GM18526 (cell line): ENCODE data around the gene DOCK2.

Experiments
- POLR2A ChIP-seq: IDR thresholded peaks from 3 replicates; pipeline ENCODE4 v1.6.1; 2011; ENCODE audit not compliant: insufficient read length; ENCODE audit errors: extremely low read depth

Gene DOCK2

DNA sequence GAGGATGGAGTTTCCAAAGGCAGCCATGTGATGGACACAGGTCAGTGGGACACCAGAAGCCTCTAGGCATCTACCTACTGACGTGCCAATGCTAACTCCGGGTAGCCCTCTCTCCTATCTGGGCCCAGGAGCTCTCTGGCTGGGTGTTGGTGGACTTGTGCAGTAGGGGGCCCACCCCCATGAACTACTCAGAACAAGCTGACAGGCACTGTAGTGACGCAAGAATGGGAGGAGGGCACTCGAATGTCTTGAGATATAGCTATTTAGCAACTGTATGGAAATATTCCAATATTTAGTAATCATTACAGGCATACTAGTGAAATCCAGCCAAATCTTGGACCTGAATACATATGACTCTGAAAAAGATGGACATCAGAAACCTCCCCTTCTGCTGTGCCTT is 5.7 kb upstream of the DOCK2 start:
- TF ChIP-seq POLR2A = no peak

- no peak for TF ChIP-seq POLR2A
Observed at GRCh38 chr5:169632946-169633345, 4.1 kb upstream of the DOCK2 start.

DNA sequence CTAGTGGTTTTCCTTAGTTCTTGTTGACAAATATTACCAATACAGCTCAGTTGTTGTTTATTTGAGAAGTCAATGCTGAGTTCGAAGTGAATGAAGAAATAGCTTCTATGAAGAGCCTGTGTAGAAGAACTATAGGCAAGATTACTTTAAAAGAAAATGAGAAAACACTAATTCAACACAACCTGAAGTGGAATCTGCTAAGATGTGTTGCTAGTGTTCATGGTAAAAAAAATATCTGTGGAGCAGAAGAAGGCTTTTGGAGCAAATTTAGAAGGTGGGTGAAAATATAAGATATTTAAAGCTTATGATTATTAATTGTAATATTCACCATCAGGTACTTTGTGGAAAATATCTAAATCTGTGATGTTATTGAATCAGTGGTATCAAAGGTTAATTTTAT is 2.5 kb upstream of the DOCK2 start:
- no peak for TF ChIP-seq POLR2A

GRCh38 chr5:169635936-169636335 is 1.1 kb upstream of the DOCK2 start:
- no peak for TF ChIP-seq POLR2A

GRCh38 chr5:169636477-169637084 is 494 bp upstream of the DOCK2 start:
- no peak for TF ChIP-seq POLR2A

- TF ChIP-seq POLR2A = peak; percentile 63
Observed at GRCh38 chr5:169637549-169638121, 560 bp downstream of the DOCK2 start.

GRCh38 chr5:169641253-169641652 is 4.2 kb downstream of the DOCK2 start:
- no peak for TF ChIP-seq POLR2A

DNA sequence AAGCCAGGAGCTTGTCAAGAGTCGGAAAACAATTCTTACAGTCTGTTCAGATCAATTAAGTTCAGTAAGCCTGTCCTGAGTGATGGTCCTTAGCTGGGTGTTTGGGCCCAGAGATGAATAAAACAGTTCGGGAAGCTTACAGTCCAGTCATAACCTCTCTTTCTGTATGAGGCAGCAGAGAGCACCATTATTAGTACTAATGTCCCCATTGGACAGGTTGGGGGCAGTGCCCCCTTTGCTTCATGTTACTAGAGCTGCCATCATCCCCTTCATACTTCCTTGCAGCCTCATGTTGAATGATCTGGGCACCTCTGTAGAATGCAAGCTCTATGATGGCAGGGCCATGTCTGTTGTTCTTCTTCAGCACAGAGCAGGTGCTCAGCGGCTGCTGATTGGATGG is 9.8 kb downstream of the DOCK2 start:
- no peak for TF ChIP-seq POLR2A

GRCh38 chr5:169647566-169647965 is 10.5 kb downstream of the DOCK2 start:
- TF ChIP-seq POLR2A = no peak

- TF ChIP-seq POLR2A = no peak
Observed at GRCh38 chr5:169648725-169649310, 11.7 kb downstream of the DOCK2 start.

DNA sequence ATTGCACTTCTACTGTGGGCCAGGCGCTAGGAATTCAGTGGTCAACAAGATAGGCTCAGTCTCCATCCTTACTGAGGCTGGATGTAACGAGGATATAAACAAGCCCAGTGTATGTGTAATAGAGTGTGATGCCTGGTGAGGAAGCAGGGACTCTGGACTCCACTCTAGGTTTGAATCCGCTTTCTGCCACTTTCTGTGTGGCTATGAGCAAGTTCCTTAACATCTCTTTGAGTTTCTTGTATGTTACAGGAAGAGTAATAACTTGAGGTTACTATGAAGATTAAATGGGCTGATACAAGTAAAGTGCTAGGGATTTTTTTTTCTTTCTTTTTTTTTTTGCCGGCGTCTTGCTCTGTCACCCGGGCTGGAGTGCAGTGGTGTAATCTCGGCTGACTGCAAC is 12.4 kb downstream of the DOCK2 start:
- TF ChIP-seq POLR2A = no peak

GRCh38 chr5:169650701-169651331 is 13.7 kb downstream of the DOCK2 start:
- no peak for TF ChIP-seq POLR2A

DNA sequence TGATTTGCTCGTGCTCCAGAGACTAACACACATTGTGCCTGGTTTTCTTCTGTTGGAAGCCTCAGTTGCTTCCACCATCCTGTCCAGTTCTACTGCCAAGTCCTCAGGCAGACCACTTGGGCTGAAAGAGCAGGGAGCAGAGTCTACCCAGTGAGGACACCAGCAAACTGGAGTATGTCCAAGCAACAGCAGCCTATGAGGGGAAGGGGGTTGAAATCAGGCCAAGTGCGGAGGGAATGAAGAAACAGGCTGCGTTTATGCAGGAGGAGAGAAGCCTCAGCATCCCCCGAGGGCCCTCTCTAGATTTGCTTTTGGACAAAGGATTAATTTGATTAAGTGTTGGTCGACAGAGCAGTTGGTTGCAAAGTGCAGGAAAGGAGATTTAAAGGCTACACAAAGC is 14.5 kb downstream of the DOCK2 start:
- no peak for TF ChIP-seq POLR2A

DNA sequence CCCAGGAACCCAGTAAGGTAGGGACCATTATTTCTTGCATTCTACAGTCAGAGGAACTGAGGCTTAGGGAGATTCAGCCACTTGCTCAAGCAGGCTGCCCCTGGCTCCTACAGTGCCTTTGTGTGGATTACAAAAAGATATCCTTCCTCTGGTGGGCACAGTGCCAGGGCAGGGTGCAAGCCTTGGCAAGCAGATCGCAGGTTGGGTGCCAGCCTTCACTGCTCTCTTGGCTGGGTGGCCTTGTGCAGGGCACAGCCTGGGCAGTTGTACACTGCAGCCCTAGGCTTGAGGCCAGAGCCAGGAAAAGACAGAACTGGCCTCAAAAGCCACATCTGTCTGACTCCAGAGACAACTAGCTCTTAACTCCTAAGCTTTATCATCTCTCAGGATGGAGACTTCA is 15.0 kb downstream of the DOCK2 start:
- TF ChIP-seq POLR2A = no peak

- TF ChIP-seq POLR2A = no peak
Observed at GRCh38 chr5:169653091-169653490, 16.0 kb downstream of the DOCK2 start.

DNA sequence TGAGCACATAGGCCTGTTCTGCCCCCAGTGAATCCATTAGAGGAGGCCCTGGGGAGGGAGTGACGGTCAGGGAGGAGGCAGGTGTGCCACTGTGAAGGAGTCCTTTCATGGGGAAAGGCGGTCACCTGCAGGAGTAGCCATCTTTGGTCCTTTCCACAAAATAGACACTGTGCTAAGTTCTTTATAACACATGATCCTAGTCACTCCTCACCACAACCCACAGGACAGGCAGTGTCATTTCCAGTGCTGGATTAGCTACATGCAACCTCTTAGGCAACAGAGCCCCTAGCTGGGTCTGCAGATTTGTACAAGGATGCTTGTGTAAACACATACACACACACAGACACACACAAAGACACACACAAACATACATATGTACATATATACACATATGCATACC is 18.3 kb downstream of the DOCK2 start:
- TF ChIP-seq POLR2A = no peak
